ENCODE data around the gene PIM2.
A peak's percentile ranks its signal among the peaks of the same experiment; 100 is the strongest.
"Not testable (repeated sequence)": the region's sequence is repeated elsewhere in the genome, so short reads cannot be mapped to it uniquely, and the experiment has no call there.

PIM2 gene

GRCh38 chrX:48904180-48904579, 14.6 kb downstream of the PIM2 start:
- no peak for DNase-seq

GRCh38 chrX:48903290-48903689, 15.5 kb downstream of the PIM2 start:
- no peak for DNase-seq

- DNase-seq: no peak
Observed at GRCh38 chrX:48902776-48903175, 16.0 kb downstream of the PIM2 start.

DNA sequence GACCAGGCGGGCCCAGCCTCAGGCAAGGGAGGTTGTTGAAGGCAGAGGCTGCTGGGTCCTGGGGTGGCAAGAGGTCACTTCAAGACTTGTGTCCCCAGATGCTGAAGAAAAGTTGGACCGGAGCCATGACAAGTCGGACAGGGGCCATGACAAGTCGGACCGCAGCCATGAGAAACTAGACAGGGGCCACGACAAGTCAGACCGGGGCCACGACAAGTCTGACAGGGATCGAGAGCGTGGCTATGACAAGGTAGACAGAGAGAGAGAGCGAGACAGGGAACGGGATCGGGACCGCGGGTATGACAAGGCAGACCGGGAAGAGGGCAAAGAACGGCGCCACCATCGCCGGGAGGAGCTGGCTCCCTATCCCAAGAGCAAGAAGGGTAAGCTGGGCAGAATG, 16.7 kb downstream of the PIM2 start:
- no peak for DNase-seq

GRCh38 chrX:48901069-48901468, 17.8 kb downstream of the PIM2 start:
- DNase-seq: no peak

GRCh38 chrX:48899078-48899410, 19.8 kb downstream of the PIM2 start:
- DNase-seq: no peak

DNA sequence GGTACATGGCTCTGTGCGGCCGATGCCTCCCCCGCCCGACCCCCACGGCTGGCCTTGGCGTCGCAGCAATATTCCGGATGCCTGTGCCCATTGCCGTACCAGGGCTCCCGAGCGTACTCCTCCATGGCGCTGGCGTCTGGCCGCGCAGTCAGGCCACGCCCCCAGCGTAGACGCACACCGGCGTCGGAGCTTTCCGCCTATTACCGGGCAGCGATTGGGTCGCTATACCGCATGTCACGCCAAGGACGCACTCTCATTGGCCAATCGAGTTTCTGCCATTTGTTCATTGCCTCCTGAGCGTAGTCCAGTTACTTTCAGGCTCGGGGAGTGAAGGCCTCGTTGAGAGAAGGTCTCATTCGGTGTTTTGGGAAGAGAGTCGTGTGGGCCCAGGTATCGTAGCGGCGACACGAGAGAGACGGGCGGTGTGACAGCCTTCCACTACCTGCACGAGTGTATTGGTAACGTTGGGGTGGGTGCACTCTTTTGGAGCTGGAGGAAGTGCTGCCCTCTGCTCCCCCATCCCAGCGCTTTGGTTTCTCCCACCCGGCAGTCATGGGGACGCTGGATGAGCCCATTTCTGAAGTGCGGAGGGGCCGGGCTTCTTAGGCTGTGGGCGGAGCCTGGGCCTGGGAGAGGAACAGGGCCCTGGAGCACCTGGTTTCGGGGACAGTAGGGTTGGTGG, 21.1 kb downstream of the PIM2 start, which contains the start of the genes PQBP1 and TIMM17B:
TSS of gene PQBP1 (plus strand) at position 306 of the 682 bp plus-strand sequence. CDS start 580 bp downstream, outside the sequence.
TSS of gene TIMM17B (minus strand) at position 144 of the 682 bp plus-strand sequence. CDS start at position 125, 19 bp downstream.
- DNase-seq: peak; percentile 74

DNA sequence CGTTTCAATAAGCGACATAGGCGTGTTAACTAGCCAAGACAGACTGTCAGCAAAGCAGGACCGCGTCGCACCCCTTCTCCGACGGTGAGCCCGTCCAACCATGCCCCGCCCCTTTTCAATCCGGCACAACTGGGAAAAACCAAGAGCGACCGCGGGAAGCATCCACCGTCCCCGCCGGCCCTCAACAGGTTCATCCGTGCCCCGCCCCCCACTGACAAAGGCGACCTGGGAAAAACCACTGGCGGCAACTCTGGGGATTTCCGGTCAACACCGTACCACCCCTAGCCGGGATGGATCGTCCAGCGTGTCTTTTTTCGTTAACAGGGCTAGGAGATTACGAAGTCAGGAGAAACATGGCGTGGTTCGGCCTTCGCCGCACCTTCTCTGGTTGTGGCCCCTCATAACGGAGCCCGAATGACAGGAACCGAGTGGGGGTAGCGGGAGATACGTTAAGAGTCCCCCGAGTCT, 21.6 kb downstream of the PIM2 start:
- peak; percentile 26 for DNase-seq

DNA sequence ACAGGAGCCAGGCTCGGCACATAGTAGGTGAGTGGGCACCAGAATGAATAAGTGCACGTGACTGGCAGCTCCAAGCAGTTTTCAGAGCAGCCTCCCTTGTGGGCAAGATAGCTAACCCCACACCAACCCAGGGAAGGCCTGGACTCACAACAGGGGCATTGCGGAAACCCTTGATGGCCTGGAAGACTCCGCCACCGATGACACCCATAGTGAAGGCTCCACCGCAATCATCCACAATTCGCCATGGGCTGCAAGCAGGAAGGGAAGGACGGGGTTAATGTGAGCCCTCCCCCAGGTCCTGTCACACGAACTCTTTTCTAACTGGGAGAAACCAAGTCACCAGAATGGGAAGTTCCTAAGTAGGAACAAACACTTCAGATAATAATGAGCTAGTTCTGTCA, 22.2 kb downstream of the PIM2 start:
- DNase-seq: no peak

DNA sequence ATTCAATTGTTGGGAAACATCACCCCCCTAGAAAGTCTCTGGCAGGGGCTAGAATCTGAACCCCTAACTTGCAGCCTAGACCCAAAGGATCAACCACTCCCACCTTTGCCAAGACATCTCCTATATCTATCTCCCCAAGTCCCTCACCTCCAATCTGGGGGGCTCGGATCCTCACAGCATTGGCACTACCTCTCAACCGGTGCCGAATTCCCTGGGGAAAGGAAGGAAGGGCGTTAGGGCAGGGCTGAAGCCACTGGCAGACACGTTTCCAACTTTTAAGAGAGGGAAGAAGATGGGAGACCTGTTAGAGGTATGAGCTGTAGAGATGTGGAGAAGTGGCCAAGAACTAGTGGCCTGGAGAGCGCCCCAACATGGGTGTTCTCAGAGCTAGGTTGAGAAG, 23.9 kb downstream of the PIM2 start:
- DNase-seq: no peak

DNA sequence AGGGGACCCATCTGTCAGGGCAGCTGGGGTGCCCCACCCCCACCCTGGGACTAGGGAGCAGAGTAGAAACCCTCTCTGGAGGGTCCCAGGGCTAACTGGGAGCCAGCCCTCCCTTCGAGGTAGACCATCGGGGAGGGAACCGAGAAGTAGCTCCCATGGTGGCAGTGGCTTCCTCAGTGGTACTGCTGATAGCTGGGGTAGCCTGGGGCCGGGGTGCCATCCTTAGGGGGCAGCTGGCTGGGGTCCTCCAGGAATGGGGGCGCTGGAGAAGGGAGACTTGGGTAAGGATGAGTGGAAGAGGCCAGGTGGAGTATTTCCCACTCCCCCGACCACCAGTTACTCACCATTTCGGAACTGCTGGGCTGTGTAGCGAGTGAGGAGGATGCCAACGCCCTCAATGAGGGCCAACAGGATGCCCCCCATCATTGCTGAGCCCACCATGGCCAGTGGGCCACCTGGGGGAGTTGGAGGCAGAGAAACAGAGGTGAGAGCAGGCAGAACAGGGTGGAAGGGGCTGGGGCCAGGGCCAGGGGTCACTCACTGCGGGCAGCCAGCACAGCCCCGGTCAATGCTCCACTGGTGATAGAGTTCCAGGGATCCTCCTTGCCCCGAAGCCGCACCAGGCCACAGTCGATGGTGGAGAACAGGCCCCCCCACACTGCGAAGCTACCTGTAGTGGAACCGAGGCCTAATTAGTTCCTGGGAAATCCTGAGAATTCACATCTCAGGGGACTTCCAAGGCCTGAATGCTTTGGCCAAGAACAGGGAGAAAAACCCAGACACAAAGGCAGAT, 25.1 kb downstream of the PIM2 start:
- DNase-seq: no peak

- DNase-seq: no peak
Observed at GRCh38 chrX:48892896-48893295, 25.9 kb downstream of the PIM2 start.

GRCh38 chrX:48891402-48892288, 27.2 kb downstream of the PIM2 start:
- DNase-seq: no peak

DNA sequence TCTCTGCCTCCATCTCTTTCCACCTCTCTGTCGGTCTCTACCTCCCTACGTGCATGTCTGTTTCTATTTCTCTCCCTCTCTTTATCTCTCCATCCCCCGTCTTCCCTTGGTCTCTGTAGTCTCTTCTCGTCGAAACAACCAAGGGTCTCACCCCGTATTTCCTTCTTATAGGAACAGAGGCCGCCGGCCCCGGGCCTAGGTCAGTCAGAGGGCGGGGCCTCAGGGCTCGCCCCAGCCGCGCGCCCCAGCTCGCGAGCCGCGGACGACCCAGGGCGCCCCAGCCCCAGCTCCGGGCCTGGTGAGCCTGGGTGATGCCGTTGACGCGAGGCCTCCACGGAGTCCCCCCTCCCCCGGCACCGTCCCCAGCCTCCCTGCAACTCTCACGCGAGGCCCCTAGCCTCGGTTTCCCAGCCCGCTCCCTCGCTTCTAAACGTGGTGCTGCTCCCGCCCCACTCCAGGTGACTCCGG, 27.9 kb downstream of the PIM2 start:
- DNase-seq: no peak

GRCh38 chrX:48890296-48890925, 28.4 kb downstream of the PIM2 start:
- DNase-seq: no peak

DNA sequence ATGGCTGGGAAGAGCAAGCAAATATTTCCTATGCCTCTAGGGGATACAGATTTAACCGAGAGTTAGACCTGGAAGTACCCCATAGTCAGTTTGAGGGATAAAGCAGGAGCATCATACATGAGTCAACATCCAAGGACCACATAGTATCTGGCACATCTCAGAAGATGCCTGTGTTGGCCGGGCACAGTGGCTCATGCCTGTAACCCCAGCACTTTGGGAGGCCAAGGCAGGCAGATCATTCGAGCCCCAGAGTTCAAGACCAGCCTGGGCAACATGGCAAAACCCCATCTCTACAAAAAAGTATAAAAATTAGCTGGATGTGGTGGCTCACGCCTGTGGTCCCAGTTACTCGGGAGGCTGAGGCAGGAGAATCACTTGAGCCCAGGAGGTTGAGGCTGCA, 32.2 kb downstream of the PIM2 start:
- not testable (repeated sequence) for DNase-seq

DNA sequence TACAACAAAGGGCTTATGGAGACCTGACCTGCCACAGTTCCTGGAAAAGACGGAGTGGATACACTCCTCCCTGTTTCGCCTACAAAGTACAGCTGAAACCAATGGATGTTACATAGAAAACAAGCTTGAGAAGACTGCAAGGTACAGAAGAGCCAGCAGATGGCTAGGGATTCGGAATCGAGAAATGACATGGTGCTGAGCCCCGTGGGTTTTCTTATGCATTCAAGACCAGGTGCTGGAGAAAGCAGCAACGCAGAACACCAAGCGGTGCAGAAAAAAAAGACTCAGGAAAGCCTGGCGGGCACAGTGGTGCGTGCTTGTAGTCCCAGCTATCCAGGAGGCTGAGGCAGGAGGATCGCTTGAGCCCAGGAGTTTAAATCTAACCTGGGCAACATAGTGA, 35.1 kb downstream of the PIM2 start:
- no peak for DNase-seq

GRCh38 chrX:48876944-48877343, 41.9 kb downstream of the PIM2 start:
- not testable (repeated sequence) for DNase-seq

GRCh38 chrX:48872017-48872416, 46.8 kb downstream of the PIM2 start:
- DNase-seq: not testable (repeated sequence)

GRCh38 chrX:48864210-48864609, 54.6 kb downstream of the PIM2 start:
- DNase-seq: no peak

Measured in NK-92 treated with Interleukin-12 subunit alpha and Interleukin-12 subunit beta, amount 100 ng/mL, for 24 hours (cell line).